M059J (cell line): ENCODE results near the gene TIAM1. TPM values are rescaled to one million over a fixed set of nuclear protein-coding genes. Genes with fewer than 3 reads are reported as not detected.
"Not testable (repeated sequence)": the region's sequence is repeated elsewhere in the genome, so short reads cannot be mapped to it uniquely, and the experiment has no call there.

Experiments
- DNase-seq: peaks from one replicate; pipeline ENCODE4 v3.0.0-alpha.2; 2012; ENCODE audit warnings: low read depth
- total RNA-seq: library from RNA; depleted of rRNA; stranded (reverse); fragments of >200 nt; shearing (Covaris generic); gene quantifications from 2 replicates; pipeline ENCODE4 v1.2.3, GENCODE V29; 2014

TIAM1 gene
- total RNA-seq, 1 experiment from 2014 or later: 0.30 TPM

DNA sequence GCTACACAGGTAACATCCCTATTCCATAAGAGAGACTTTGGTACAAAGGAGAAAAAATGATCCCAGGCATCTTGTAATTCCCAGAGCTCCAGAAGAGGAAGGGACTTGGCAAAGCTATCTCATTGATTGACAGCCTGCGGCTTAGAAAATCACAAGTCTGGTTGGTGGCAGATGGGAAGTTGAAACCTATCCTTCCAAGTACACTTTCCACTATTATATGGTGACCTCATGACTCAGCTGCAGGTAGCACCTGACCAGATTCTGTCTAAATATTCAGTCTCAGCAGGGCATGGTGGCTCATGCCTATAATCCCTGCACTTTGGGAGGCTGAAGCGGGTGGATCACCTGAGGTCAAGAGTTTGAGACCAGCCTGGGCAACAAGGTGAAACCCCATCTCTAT lies 89.9 kb downstream of the TIAM1 start:
- no peak for DNase-seq

GRCh38 chr21:31253684-31254083 lies 90.4 kb downstream of the TIAM1 start:
- no peak for DNase-seq

- DNase-seq: no peak
Observed at GRCh38 chr21:31252611-31253010, 91.5 kb downstream of the TIAM1 start.

DNA sequence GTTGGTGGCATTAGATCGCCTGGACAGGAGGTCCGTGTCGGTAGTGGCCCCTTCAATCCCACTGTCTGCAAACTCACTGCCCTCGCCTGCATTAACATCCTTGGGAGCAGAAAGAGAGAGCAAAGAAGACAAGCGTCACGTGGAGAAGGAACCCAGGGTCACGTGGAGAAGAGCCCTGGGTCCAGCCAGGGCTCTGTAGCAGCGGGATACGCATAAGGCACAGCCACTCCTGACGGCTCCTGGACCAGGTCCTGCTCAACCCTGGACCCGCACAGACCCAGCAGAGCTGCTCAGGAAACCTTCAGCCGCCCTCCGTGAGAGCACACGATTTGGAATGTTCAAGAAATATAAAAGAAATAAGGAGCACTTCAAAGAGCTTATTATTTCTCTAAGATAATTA lies 92.0 kb downstream of the TIAM1 start:
- DNase-seq: no peak

DNA sequence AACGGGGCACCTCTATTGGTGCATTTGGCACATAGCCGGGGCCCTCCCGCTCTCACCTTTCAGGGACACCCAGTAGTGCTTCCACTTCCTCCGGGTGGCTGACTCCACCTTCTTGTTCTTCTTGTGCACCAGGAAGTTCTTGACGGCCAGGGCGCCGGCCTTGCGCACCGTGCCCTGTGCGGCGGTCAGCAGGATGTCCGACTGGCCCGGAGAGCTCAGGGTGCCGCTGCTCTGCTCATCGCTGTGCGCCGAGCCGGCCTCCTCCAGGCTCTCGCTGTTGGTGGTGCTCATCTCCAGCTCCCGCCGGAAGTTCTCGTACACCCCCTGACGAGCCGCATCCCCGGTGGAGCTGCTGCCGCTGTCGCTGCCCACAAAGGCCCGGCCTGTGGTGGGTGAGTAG lies 92.4 kb downstream of the TIAM1 start:
- no peak for DNase-seq

DNA sequence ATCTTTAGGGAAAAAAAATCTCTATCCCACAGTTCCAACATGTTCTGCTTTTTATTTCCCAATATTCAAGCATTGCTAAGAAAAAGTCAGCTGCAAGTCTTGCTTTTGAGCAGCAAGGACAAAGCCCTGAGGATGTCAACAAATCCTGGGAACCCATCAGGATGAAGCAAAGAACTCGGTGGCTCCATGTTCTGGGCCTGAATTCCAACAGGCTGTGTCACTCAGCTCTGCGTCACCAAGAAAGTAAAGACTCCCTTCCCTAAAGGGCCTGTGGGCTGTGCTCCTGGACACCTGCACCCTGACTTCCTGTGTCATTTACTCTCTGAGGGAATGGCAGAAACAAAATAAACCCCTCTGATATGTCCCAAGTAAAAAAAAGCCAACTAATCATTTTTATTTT lies 95.5 kb downstream of the TIAM1 start:
- DNase-seq: peak; percentile 32

- DNase-seq: no peak
Observed at GRCh38 chr21:31243611-31244010, 100.5 kb downstream of the TIAM1 start.

GRCh38 chr21:31236528-31236927 lies 107.5 kb downstream of the TIAM1 start:
- DNase-seq: no peak

DNA sequence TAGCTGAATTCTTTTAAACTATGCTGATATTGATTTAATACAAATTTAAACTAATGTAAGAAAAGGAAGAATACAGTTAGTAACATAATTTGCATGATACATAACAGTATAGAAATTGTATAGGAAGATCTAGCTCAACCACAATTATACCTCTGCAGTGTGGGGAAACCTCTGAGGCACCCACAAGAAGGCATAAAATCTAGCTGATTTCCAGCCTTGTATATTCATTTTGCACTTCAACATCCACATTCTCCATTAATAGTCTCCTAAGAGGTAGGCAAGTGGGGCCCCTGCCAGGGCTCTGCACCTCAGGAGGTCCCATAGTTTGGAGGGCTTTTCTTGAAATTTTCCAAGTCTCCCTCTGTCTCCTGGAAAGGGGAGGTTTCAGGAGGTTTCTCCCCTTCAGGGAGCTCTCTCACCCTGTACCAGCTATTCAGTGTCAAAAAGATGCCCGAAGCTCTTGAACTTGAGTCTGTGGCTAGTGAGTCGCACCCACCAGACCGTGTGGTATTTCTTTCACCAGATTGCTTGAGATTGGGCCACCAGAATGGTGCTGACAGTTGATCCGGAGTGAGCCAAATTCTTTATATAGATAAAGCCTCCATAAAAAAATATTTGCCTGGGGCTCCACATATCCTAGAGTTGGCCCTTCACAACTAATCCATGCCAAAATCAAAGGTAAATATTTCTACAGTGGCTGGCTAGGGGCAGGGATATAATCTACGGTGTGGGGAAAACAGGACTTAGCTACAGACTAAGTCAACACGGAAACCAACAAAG lies 108.2 kb downstream of the TIAM1 start:
- DNase-seq: no peak

GRCh38 chr21:31234936-31235335 lies 109.1 kb downstream of the TIAM1 start:
- no peak for DNase-seq

DNA sequence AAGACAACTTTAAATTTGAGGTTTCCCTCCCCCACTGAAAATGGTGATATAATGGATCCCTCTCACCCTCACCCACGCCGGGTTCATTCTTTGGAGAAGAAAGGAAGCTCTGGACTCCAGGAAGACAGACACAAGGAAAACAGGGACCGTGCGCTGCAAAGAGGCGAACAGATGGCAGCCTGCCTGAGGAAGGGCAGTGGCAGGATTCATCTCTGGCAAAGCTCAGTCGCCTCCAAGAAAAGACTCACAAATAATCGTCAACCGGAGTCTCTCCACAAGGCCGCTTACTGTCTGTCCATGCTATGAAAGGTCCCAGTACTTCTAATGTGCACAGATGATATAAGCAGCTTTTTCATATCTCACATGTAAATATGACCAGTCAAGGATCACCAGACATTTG lies 110.3 kb downstream of the TIAM1 start:
- DNase-seq: no peak

DNA sequence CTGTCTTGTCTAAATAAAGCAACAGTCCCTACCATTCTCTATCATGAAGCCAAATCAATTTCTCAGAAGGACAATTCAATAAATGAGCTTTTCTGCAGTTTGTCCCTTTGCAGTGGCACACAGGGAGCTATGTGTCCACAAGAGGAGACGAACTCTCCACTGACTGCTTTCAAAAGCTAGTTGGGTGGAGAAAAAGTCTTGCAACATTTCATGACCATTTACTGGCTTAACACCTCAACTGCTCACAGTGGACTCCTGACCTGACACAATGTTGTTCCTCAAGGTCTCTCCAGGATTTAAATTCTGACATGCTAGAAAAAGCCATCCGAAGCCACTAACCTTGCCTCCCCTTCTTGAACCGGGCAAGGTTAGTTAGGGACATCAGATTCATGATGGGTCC lies 111.7 kb downstream of the TIAM1 start:
- DNase-seq: no peak

GRCh38 chr21:31230937-31231336 lies 113.1 kb downstream of the TIAM1 start:
- no peak for DNase-seq

DNA sequence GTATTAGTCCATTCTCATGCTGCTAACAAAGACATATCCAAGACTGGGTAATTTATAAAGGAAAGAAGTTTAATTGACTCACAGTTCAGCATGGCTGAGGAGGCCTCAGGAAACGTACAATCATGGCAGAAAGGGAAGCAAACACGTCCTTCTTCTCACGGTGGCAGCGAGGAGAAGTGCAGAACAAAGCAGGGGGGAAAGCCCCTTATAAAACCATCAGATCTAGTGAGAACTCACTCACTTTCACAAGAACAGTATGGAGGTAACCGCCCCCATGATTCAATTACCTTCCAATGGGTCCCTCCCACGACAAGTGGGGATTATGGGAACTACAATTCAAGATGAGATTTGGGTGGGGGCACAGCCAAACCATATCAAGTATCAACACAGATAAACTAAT lies 115.3 kb downstream of the TIAM1 start:
- DNase-seq: not testable (repeated sequence)

GRCh38 chr21:31225713-31226112 lies 118.3 kb downstream of the TIAM1 start:
- DNase-seq: no peak

DNA sequence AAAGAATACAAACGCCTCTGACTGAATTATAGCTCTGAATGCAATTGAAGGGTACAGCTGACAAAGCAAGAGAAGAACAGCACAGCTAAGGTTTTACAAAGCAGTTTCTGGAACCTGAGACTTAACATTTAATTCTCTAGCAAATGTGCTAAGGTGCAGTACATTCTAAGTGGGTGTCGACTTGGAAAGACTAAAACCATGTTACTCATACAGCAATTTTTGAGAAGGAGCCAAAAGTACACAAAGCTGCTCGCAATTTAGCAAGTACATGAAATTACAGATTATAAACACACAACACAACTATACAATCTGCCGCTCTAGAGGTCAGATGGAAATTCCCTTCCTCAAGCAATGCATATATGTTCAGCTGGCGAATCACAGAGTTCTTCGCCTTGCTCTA lies 121.9 kb downstream of the TIAM1 start:
- DNase-seq: no peak

- DNase-seq: no peak
Observed at GRCh38 chr21:31221043-31221442, 123.0 kb downstream of the TIAM1 start.

- DNase-seq: no peak
Observed at GRCh38 chr21:31220575-31220974, 123.5 kb downstream of the TIAM1 start.

GRCh38 chr21:31218830-31219608 lies 125.0 kb downstream of the TIAM1 start:
- no peak for DNase-seq

- DNase-seq: peak; percentile 71
Observed at GRCh38 chr21:31216206-31216605, 127.9 kb downstream of the TIAM1 start.

- DNase-seq: peak; percentile 9
Observed at GRCh38 chr21:31213787-31214186, 130.3 kb downstream of the TIAM1 start.

DNA sequence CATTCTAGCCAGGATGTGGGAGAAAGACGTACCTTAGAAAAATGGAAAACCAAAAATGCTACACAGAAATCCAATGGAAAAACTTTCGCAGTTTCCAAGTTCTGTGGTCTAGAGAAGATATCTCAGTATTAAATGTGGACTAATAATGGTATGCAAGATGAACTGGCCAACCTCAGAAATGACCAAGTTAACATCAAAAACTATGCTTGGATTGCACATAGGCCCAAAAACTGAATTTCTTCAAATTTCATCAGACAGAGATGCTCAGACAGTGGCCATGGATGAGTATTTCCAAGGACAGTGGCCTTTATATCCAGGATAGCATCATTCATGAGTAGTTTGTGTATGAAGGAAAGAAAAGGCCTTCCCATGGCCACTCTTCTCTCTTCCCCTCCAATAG lies 132.2 kb downstream of the TIAM1 start:
- no peak for DNase-seq

DNA sequence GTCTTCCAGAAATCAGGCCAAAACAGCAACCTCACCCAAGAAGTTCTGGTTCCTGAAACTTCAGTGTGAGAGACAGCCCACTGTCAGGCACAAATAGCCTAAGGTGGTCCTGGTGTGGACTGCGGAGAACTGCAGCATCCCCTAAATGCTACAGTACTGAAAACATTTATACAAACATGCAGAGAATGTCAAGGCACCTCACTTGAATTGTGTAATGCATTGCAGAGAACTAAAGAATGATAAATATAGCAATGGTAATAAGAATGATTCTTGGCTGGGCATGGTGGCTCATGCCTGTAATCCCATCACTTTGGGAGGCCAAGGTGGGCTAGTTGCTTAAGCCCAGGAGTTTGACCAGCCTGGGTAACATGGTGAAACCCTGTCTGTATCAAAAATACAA lies 138.6 kb downstream of the TIAM1 start:
- DNase-seq: no peak
